Immature natural killer cell (primary cell): ENCODE results near the gene GIPC3. TPM values are rescaled to one million over a fixed set of nuclear protein-coding genes. Genes with fewer than 3 reads are reported as not detected.
A peak's percentile ranks its signal among the peaks of the same experiment; 100 is the strongest.

Experiments
- DNase-seq, 3 donors: peaks; one replicate each; pipeline ENCODE4 v3.0.0; 2022; ENCODE audit warnings: mixed read lengths in 1 of 3
- H3K27ac Mint-ChIP-seq, 6 donors: one replicate each; pipeline ENCODE4 v1.8.0; 2020; ENCODE audit warnings: mixed read lengths in 6 of 6, mild to moderate bottlenecking in 5 of 6, inconsistent platforms in 4 of 6, moderate library complexity in 3 of 6
- H3K27me3 Mint-ChIP-seq, 3 donors: one replicate each; pipeline ENCODE4 v1.8.0; 2020 to 2021; ENCODE audit warnings: low read depth in 3 of 3, mild to moderate bottlenecking in 3 of 3, mixed read lengths in 3 of 3, moderate library complexity in 3 of 3, inconsistent platforms in 1 of 3
- H3K36me3 Mint-ChIP-seq, 3 donors: one replicate each; pipeline ENCODE4 v1.8.0; 2020; ENCODE audit warnings: mixed read lengths in 3 of 3, inconsistent platforms in 2 of 3, mild to moderate bottlenecking in 2 of 3
- H3K4me1 Mint-ChIP-seq, 2 donors: one replicate each; pipeline ENCODE4 v1.8.0; 2020; ENCODE audit warnings: inconsistent platforms in 2 of 2, mild to moderate bottlenecking in 2 of 2, mixed read lengths in 2 of 2, moderate library complexity in 1 of 2
- H3K4me3 Mint-ChIP-seq, 5 donors: one replicate each; pipeline ENCODE4 v1.8.0; 2020; ENCODE audit warnings: mild to moderate bottlenecking in 5 of 5, mixed read lengths in 5 of 5, inconsistent platforms in 3 of 5, moderate library complexity in 3 of 5
- H3K9me3 Mint-ChIP-seq, 6 donors: one replicate each; pipeline ENCODE4 v1.8.0; 2020; ENCODE audit warnings: mild to moderate bottlenecking in 6 of 6, mixed read lengths in 6 of 6, inconsistent platforms in 4 of 6, moderate library complexity in 3 of 6
- polyA plus RNA-seq, 3 donors: library from polyadenylated mRNA; unstranded; fragments of 300-500 nt; fragmentation: Illumina TruSeq; gene quantifications; one replicate each; pipeline ENCODE4 v1.2.3, GENCODE V29; 2021

The GIPC3 gene
- polyA plus RNA-seq, 3 donors from 2014 or later: 0.04 to 0.95 TPM; not detected in 1

- peak overlapping the region in 3 of 6 donors; percentile 16 to 46 (median 35) for H3K27ac Mint-ChIP-seq
- H3K27me3 Mint-ChIP-seq: peaks cover 0 to 5% (median 2%) of the 10 kb centered on the region in 3 donors
- H3K4me1 Mint-ChIP-seq: peaks cover 0 to 5% of the 10 kb centered on the region in 2 donors
- peak; percentile 71 to 74 (median 72) for DNase-seq
- H3K9me3 Mint-ChIP-seq: no peaks in the 10 kb centered on the region
- no peak overlapping the region for H3K4me3 Mint-ChIP-seq
- H3K36me3 Mint-ChIP-seq: no peaks in the 10 kb centered on the region
Observed at GRCh38 chr19:3544742-3545668, 40.3 kb upstream of the GIPC3 start.

DNA sequence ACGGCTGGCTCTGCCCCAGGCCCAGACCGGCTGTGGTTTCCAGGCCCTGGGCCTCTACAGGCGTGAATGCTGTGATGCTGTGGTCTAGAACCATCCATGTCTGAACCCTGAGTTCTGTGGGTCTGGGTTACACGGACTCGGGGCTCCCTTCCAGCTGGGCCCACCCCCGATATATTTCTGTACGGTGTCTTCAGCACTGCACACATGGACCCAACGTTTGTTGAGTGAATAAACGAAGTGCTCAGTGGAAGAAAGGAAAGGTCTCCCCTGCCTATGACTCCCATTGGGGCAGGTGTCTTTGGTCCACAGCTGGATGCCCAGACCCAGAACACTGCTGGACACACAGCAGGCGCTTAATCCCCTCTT is 39.6 kb upstream of the GIPC3 start:
- Mint-ChIP-seq H3K27me3 (peaks cover 0 to 5% (median 2%) of the 10 kb centered on the region in 3 donors), H3K4me1 (peaks cover 0 to 5% of the 10 kb centered on the region in 2 donors), H3K9me3 (no peaks in the 10 kb centered on the region), H3K4me3 (no peak overlapping the region), H3K36me3 (no peaks in the 10 kb centered on the region), H3K27ac (peak overlapping the region in 1 of 6 donors; percentile 35)
- no peak for DNase-seq

- Mint-ChIP-seq H3K36me3 (no peaks in the 10 kb centered on the region), H3K27ac (peak overlapping the region in 1 of 6 donors; percentile 35), H3K4me3 (no peak overlapping the region), H3K4me1 (peaks cover 0 to 5% of the 10 kb centered on the region in 2 donors), H3K27me3 (peaks cover 0 to 5% (median 2%) of the 10 kb centered on the region in 3 donors), H3K9me3 (no peaks in the 10 kb centered on the region)
- no peak for DNase-seq
Observed at GRCh38 chr19:3546119-3546518, 39.2 kb upstream of the GIPC3 start.

DNA sequence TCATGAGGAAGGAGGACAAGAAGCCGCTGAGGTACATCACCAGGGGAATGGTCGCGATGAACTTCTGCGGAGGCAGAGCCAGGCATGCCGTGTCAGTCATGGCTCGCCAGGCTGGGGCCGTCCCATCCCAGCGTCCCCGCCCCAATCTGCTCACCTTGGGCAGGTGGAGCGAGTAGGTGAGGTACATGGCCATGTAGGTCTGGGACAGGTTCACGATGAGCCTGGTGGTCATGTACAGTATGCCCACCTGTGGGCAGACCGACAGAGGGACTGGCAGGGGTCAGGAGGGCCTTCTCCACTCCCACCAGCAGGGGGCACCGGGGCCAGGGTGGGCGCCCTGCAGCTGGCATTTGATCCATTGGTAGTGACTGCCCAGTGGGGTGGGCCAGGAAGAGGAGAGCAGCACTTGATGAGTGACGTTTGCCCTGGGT is 38.0 kb upstream of the GIPC3 start:
- peaks cover 0 to 5% (median 2%) of the 10 kb centered on the region in 3 donors for H3K27me3 Mint-ChIP-seq
- peak in 1 of 3 donors; percentile 27 for DNase-seq
- peaks cover 0 to 8% of the 10 kb centered on the region in 2 donors for H3K4me1 Mint-ChIP-seq
- no peak overlapping the region for H3K27ac Mint-ChIP-seq
- H3K9me3 Mint-ChIP-seq: no peaks in the 10 kb centered on the region
- H3K4me3 Mint-ChIP-seq: no peak overlapping the region
- H3K36me3 Mint-ChIP-seq: no peaks in the 10 kb centered on the region

- Mint-ChIP-seq H3K36me3 (no peaks in the 10 kb centered on the region), H3K4me1 (peaks cover 0 to 8% of the 10 kb centered on the region in 2 donors), H3K27me3 (peaks cover 0 to 5% (median 2%) of the 10 kb centered on the region in 3 donors), H3K27ac (no peak overlapping the region), H3K9me3 (no peaks in the 10 kb centered on the region), H3K4me3 (no peak overlapping the region)
- DNase-seq: no peak
Observed at GRCh38 chr19:3547767-3548282, 37.5 kb upstream of the GIPC3 start.

DNA sequence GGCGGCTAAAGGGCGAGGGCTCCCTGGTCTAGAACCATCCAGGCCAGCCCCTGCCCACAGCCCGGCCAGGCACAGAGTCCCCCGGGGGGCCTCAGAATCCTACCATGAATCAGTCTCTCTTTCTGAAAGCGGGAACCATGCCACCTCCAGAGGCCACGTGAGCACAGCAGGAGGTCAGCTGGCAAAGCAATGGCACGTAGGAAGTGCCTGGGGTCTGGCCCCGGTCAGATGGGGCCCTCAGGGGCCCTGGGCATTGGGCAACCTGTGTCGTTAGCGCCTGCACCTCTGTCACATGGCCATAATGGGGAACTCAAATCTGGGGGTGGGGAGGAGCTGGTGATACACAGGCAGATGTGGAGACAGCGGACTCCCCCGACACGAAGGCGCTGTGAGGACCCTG is 36.7 kb upstream of the GIPC3 start:
- Mint-ChIP-seq H3K27me3 (peaks cover 0 to 5% (median 2%) of the 10 kb centered on the region in 3 donors), H3K4me3 (no peak overlapping the region), H3K9me3 (no peaks in the 10 kb centered on the region), H3K4me1 (peaks cover 0 to 10% of the 10 kb centered on the region in 2 donors), H3K36me3 (no peaks in the 10 kb centered on the region), H3K27ac (no peak overlapping the region)
- DNase-seq: no peak

DNA sequence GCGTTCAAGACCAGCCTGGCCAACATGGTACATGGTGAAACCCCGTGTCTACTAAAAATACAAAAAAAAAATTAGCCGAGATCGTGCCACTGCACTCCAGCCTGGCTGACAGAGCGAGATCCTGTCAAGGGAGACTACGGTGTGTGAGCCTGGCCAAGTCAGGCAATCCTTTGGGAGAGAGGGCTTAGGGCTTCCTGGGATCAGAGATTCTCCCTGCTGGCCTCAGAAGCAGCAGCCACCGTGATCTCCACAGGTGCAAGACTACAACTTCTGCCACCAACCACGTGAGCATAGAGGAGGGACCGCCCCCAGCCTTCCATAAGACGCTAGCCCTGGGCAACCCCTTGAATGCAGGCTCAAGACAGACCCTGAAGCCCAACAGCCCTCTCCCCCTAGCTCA is 35.5 kb upstream of the GIPC3 start:
- Mint-ChIP-seq H3K27ac (no peak overlapping the region), H3K4me1 (peaks cover 8 to 17% of the 10 kb centered on the region in 2 donors), H3K27me3 (peaks cover 2 to 5% (median 3%) of the 10 kb centered on the region in 3 donors), H3K4me3 (no peak overlapping the region), H3K36me3 (no peaks in the 10 kb centered on the region), H3K9me3 (no peaks in the 10 kb centered on the region)
- no peak for DNase-seq

- Mint-ChIP-seq H3K9me3 (no peaks in the 10 kb centered on the region), H3K4me1 (peaks cover 21 to 25% of the 10 kb centered on the region in 2 donors), H3K36me3 (no peaks in the 10 kb centered on the region), H3K4me3 (no peak overlapping the region), H3K27me3 (peaks cover 0 to 5% (median 4%) of the 10 kb centered on the region in 3 donors), H3K27ac (no peak overlapping the region)
- no peak for DNase-seq
Observed at GRCh38 chr19:3550947-3551791, 34.1 kb upstream of the GIPC3 start.

DNA sequence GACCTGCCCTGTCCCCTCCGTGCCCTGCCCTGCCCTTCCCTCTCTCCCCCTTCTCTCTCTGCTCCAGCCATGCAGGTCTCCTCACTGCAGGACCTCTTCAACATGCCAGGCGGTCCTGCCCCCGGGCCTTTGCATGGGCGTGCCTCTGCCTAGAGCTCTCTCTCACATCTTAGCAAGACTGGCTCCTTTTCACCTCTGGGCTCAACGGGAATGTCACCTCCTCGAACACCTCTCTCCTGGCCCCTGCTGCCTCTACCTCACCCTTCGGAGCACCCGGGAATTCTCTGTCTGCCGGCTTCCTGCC is 33.5 kb upstream of the GIPC3 start:
- peaks cover 1 to 6% (median 5%) of the 10 kb centered on the region in 3 donors for H3K27me3 Mint-ChIP-seq
- H3K9me3 Mint-ChIP-seq: no peaks in the 10 kb centered on the region
- H3K4me3 Mint-ChIP-seq: no peak overlapping the region
- H3K4me1 Mint-ChIP-seq: peaks cover 27 to 30% of the 10 kb centered on the region in 2 donors
- no peak overlapping the region for H3K27ac Mint-ChIP-seq
- no peaks in the 10 kb centered on the region for H3K36me3 Mint-ChIP-seq
- no peak for DNase-seq

GRCh38 chr19:3554254-3555083 is 30.8 kb upstream of the GIPC3 start:
- H3K27ac Mint-ChIP-seq: peak overlapping the region; percentile 67 to 92 (median 80)
- peak in 1 of 3 donors; percentile 24 for DNase-seq
- H3K27me3 Mint-ChIP-seq: peaks cover 6 to 13% (median 6%) of the 10 kb centered on the region in 3 donors
- peak overlapping the region; percentile 66 to 88 (median 68) for H3K4me3 Mint-ChIP-seq
- H3K4me1 Mint-ChIP-seq: peaks cover 34 to 36% of the 10 kb centered on the region in 2 donors
- H3K36me3 Mint-ChIP-seq: no peaks in the 10 kb centered on the region
- no peaks in the 10 kb centered on the region for H3K9me3 Mint-ChIP-seq

DNA sequence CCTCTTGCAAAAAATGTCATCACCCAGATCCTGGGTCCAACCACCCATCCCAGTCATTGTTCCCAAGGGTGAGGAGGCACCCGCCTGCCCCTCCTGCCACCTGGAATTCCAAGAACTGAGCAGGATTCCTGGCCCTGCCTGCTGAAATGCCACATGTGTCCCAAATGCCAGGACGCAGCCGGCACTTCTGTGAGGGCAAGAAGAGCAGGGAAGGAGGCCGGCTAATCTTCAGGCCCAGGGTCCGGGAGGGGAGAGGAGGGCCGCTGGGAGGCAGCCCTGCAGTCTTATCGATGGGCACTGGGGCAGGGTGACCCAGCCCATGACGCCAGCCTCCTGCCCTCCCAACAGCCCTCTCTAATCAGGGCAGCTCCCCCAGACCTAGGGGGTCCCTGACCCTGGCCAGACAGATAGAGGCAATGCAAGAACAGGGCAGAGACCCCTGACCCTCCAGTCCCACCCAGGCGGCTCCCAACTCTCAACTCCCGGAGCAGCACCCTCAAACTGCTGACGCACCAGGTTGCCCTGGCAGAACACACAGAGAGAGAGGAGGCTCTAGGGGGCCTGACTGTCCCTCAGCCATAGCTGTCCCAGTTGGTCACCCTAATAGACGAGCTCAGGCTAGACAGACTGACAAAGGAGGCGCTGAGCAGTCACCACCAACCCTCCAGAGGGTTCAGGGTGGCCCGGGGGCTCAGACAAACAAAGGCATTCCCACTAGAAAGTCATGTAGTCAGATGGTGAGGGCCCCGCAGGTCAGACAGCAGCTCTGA is 29.4 kb upstream of the GIPC3 start:
- H3K27ac Mint-ChIP-seq: peak overlapping the region in 5 of 6 donors; percentile 73 to 91 (median 84)
- H3K27me3 Mint-ChIP-seq: peaks cover 6 to 13% (median 6%) of the 10 kb centered on the region in 3 donors
- H3K9me3 Mint-ChIP-seq: no peaks in the 10 kb centered on the region
- no peak for DNase-seq
- H3K4me1 Mint-ChIP-seq: peaks cover 34 to 36% of the 10 kb centered on the region in 2 donors
- peak overlapping the region; percentile 88 to 98 (median 94) for H3K4me3 Mint-ChIP-seq
- no peaks in the 10 kb centered on the region for H3K36me3 Mint-ChIP-seq

DNA sequence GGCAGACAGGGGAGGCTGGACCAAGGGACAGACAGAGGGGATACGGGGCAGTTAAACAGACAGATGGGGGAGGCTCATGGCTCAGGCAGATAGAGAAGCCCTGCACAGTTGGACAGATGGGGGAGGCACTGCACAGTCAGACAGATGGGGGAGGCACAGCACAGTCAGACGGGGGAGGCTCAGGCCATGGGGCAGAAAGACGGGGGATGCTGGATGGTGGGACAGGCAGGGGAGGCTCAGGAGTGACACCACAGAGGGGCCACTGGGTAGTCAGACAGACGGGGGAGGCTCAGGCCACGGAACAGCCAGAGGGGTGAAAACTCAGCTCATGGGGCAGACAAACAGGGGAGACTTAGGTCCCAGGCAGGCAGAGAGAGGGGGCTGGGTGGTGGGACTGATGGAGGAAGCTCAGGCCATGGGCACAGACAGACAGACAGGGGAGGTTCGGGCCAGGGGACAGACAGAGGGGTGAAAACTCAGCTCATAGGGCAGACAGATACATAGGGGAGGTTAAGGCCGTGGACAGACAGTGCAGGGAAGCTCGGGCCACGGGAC is 28.8 kb upstream of the GIPC3 start:
- H3K9me3 Mint-ChIP-seq: no peaks in the 10 kb centered on the region
- no peak for DNase-seq
- peak overlapping the region; percentile 68 to 91 (median 85) for H3K27ac Mint-ChIP-seq
- H3K36me3 Mint-ChIP-seq: no peaks in the 10 kb centered on the region
- peaks cover 6 to 13% (median 6%) of the 10 kb centered on the region in 3 donors for H3K27me3 Mint-ChIP-seq
- H3K4me1 Mint-ChIP-seq: peaks cover 34 to 36% of the 10 kb centered on the region in 2 donors
- peak overlapping the region; percentile 88 to 98 (median 94) for H3K4me3 Mint-ChIP-seq
